Inflammatory macrophage treated with lipopolysaccharide for 4 hours (primary cell): ENCODE results near the gene SPRR2A.
"Not testable (repeated sequence)": the region's sequence is repeated elsewhere in the genome, so short reads cannot be mapped to it uniquely, and the experiment has no call there.

Experiments
- DNase-seq: peaks from one replicate; pipeline ENCODE4 v3.0.0-alpha.2; 2020

Gene SPRR2A

GRCh38 chr1:153057375-153057774, at the start of gene SPRR2A:
SPRR2A (minus strand) TSS chr1:153057512; CDS start chr1:153056735, 777 bp downstream.
- DNase-seq = peak; percentile 1

- DNase-seq = no peak
Observed at GRCh38 chr1:153100245-153100644, 42.9 kb upstream of the SPRR2A start.

- DNase-seq = no peak
Observed at GRCh38 chr1:153099461-153100045, 42.2 kb upstream of the SPRR2A start.

GRCh38 chr1:153095764-153096163, 38.5 kb upstream of the SPRR2A start:
- no peak for DNase-seq

GRCh38 chr1:153094426-153094825, 37.1 kb upstream of the SPRR2A start, which contains the start of gene SPRR2E:
SPRR2E (minus strand) TSS chr1:153094526; CDS start chr1:153093751, 775 bp downstream.
- DNase-seq = no peak

- DNase-seq = no peak
Observed at GRCh38 chr1:153087652-153088051, 30.3 kb upstream of the SPRR2A start.

GRCh38 chr1:153081736-153082135, 24.4 kb upstream of the SPRR2A start:
- no peak for DNase-seq

- no peak for DNase-seq
Observed at GRCh38 chr1:153072806-153073726, 15.8 kb upstream of the SPRR2A start.

GRCh38 chr1:153071511-153071910, 14.2 kb upstream of the SPRR2A start, which contains the start of gene SPRR2B:
SPRR2B (minus strand) TSS chr1:153071611; CDS start chr1:153070839, 772 bp downstream.
- no peak for DNase-seq

- no peak for DNase-seq
Observed at GRCh38 chr1:153070243-153070642, 12.9 kb upstream of the SPRR2A start.

- DNase-seq = no peak
Observed at GRCh38 chr1:153058826-153059784, 1.8 kb upstream of the SPRR2A start.

GRCh38 chr1:153058154-153058553, 842 bp upstream of the SPRR2A start:
- no peak for DNase-seq

- not testable (repeated sequence) for DNase-seq
Observed at GRCh38 chr1:153056111-153056510, 1.2 kb downstream of the SPRR2A start.

- no peak for DNase-seq
Observed at GRCh38 chr1:153049211-153049610, 8.1 kb downstream of the SPRR2A start.

GRCh38 chr1:153040950-153041631, 16.2 kb downstream of the SPRR2A start, which contains the start of gene SPRR2D:
SPRR2D (minus strand) TSS chr1:153041120; CDS start chr1:153040346, 774 bp downstream.
- DNase-seq = no peak

- DNase-seq = no peak
Observed at GRCh38 chr1:153035211-153035610, 22.1 kb downstream of the SPRR2A start.

GRCh38 chr1:153032677-153033308, 24.5 kb downstream of the SPRR2A start:
- peak; percentile 35 for DNase-seq

GRCh38 chr1:153032073-153032472, 25.2 kb downstream of the SPRR2A start:
- peak; percentile 3 for DNase-seq

- no peak for DNase-seq
Observed at GRCh38 chr1:153030895-153031294, 26.4 kb downstream of the SPRR2A start, which contains the start of gene SPRR1B. SPRR1B (plus strand) TSS chr1:153031203; CDS start chr1:153032346, 1,143 bp downstream.

- no peak for DNase-seq
Observed at GRCh38 chr1:153028766-153029165, 28.5 kb downstream of the SPRR2A start.

- DNase-seq = no peak
Observed at GRCh38 chr1:153025797-153026196, 31.5 kb downstream of the SPRR2A start.
